Stimulated activated memory B cell treated with anti-CD40 and anti-IgM and Interleukin-4, amounts not matched to agents 10 μg/mL and 1 μg/mL and 100 μg/mL, for 72 hours (primary cell): ENCODE results near the gene TMPRSS9.

Experiments
- ATAC-seq: fragments of 150-1000 bp; cut with Tn5 transposase; 2 replicates; pipeline ENCODE4 v1.10.0; 2021
- H3K27ac Mint-ChIP-seq: one replicate; pipeline ENCODE4 v1.8.0; 2022; ENCODE audit warnings: mild to moderate bottlenecking, mixed read lengths
- H3K27me3 Mint-ChIP-seq: one replicate; pipeline ENCODE4 v1.8.0; 2022; ENCODE audit warnings: mixed read lengths
- H3K36me3 Mint-ChIP-seq: one replicate; pipeline ENCODE4 v1.8.0; 2022; ENCODE audit warnings: mixed read lengths
- H3K4me1 Mint-ChIP-seq: one replicate; pipeline ENCODE4 v1.8.0; 2022; ENCODE audit warnings: mixed read lengths
- H3K4me3 Mint-ChIP-seq: one replicate; pipeline ENCODE4 v1.8.0; 2022; ENCODE audit warnings: mild to moderate bottlenecking, moderate library complexity, mixed read lengths
- H3K9me3 Mint-ChIP-seq: one replicate; pipeline ENCODE4 v1.8.0; 2022; ENCODE audit warnings: mixed read lengths

Gene TMPRSS9

GRCh38 chr19:2432131-2432848 lies 72.2 kb downstream of the TMPRSS9 start:
- H3K27ac Mint-ChIP-seq: no peak overlapping the region
- no peaks in the 10 kb centered on the region for H3K4me1 Mint-ChIP-seq
- no peaks in the 10 kb centered on the region for H3K27me3 Mint-ChIP-seq
- ATAC-seq: no peak
- H3K36me3 Mint-ChIP-seq: peaks cover 33% of the 10 kb centered on the region
- H3K9me3 Mint-ChIP-seq: no peaks in the 10 kb centered on the region
- no peak overlapping the region for H3K4me3 Mint-ChIP-seq

- H3K36me3 Mint-ChIP-seq: peaks cover 44% of the 10 kb centered on the region
- no peak overlapping the region for H3K27ac Mint-ChIP-seq
- ATAC-seq: no peak
- H3K27me3 Mint-ChIP-seq: no peaks in the 10 kb centered on the region
- no peaks in the 10 kb centered on the region for H3K9me3 Mint-ChIP-seq
- no peaks in the 10 kb centered on the region for H3K4me1 Mint-ChIP-seq
- H3K4me3 Mint-ChIP-seq: no peak overlapping the region
Observed at GRCh38 chr19:2433854-2434253, 73.8 kb downstream of the TMPRSS9 start.

- H3K27me3 Mint-ChIP-seq: no peaks in the 10 kb centered on the region
- no peak overlapping the region for H3K4me3 Mint-ChIP-seq
- H3K9me3 Mint-ChIP-seq: no peaks in the 10 kb centered on the region
- H3K36me3 Mint-ChIP-seq: peaks cover 44% of the 10 kb centered on the region
- H3K4me1 Mint-ChIP-seq: no peaks in the 10 kb centered on the region
- no peak overlapping the region for H3K27ac Mint-ChIP-seq
- no peak for ATAC-seq
Observed at GRCh38 chr19:2434267-2434666, 74.2 kb downstream of the TMPRSS9 start.

- H3K4me1 Mint-ChIP-seq: no peaks in the 10 kb centered on the region
- no peak overlapping the region for H3K4me3 Mint-ChIP-seq
- ATAC-seq: no peak
- no peak overlapping the region for H3K27ac Mint-ChIP-seq
- peaks cover 44% of the 10 kb centered on the region for H3K36me3 Mint-ChIP-seq
- no peaks in the 10 kb centered on the region for H3K27me3 Mint-ChIP-seq
- no peaks in the 10 kb centered on the region for H3K9me3 Mint-ChIP-seq
Observed at GRCh38 chr19:2434721-2435265, 74.7 kb downstream of the TMPRSS9 start.

- no peak overlapping the region for H3K27ac Mint-ChIP-seq
- H3K4me3 Mint-ChIP-seq: no peak overlapping the region
- H3K27me3 Mint-ChIP-seq: no peaks in the 10 kb centered on the region
- no peaks in the 10 kb centered on the region for H3K4me1 Mint-ChIP-seq
- peaks cover 53% of the 10 kb centered on the region for H3K36me3 Mint-ChIP-seq
- no peak for ATAC-seq
- no peaks in the 10 kb centered on the region for H3K9me3 Mint-ChIP-seq
Observed at GRCh38 chr19:2436384-2436783, 76.3 kb downstream of the TMPRSS9 start.

- H3K4me3 Mint-ChIP-seq: no peak overlapping the region
Observed at GRCh38 chr19:2436926-2437325, 76.9 kb downstream of the TMPRSS9 start.

GRCh38 chr19:2438178-2438577 lies 78.1 kb downstream of the TMPRSS9 start:
- Mint-ChIP-seq H3K27me3 (no peaks in the 10 kb centered on the region), H3K9me3 (no peaks in the 10 kb centered on the region), H3K4me3 (no peak overlapping the region), H3K4me1 (no peaks in the 10 kb centered on the region), H3K27ac (no peak overlapping the region), H3K36me3 (peaks cover 48% of the 10 kb centered on the region)
- no peak for ATAC-seq

More at GRCh38 chr19:2436926-2437325, 76.9 kb downstream of the TMPRSS9 start:
- H3K4me1 Mint-ChIP-seq: no peaks in the 10 kb centered on the region
- H3K27me3 Mint-ChIP-seq: no peaks in the 10 kb centered on the region
- H3K9me3 Mint-ChIP-seq: no peaks in the 10 kb centered on the region
- no peak overlapping the region for H3K27ac Mint-ChIP-seq
- peaks cover 54% of the 10 kb centered on the region for H3K36me3 Mint-ChIP-seq
- no peak for ATAC-seq

GRCh38 chr19:2440515-2440914 lies 80.5 kb downstream of the TMPRSS9 start:
- H3K4me3 Mint-ChIP-seq: no peak overlapping the region
- no peaks in the 10 kb centered on the region for H3K27me3 Mint-ChIP-seq
- no peaks in the 10 kb centered on the region for H3K4me1 Mint-ChIP-seq
- H3K36me3 Mint-ChIP-seq: peaks cover 44% of the 10 kb centered on the region
- no peaks in the 10 kb centered on the region for H3K9me3 Mint-ChIP-seq
- no peak overlapping the region for H3K27ac Mint-ChIP-seq
- ATAC-seq: no peak

- Mint-ChIP-seq H3K36me3 (peaks cover 43% of the 10 kb centered on the region), H3K27ac (no peak overlapping the region), H3K4me1 (peaks cover 2% of the 10 kb centered on the region), H3K27me3 (no peaks in the 10 kb centered on the region), H3K9me3 (no peaks in the 10 kb centered on the region), H3K4me3 (no peak overlapping the region)
- no peak for ATAC-seq
Observed at GRCh38 chr19:2441096-2441752, 81.2 kb downstream of the TMPRSS9 start.

GRCh38 chr19:2443116-2443784 lies 83.2 kb downstream of the TMPRSS9 start:
- Mint-ChIP-seq H3K4me3 (no peak overlapping the region), H3K27ac (no peak overlapping the region), H3K9me3 (no peaks in the 10 kb centered on the region), H3K27me3 (no peaks in the 10 kb centered on the region), H3K4me1 (peaks cover 15% of the 10 kb centered on the region), H3K36me3 (peaks cover 35% of the 10 kb centered on the region)
- no peak for ATAC-seq

GRCh38 chr19:2443785-2444182 lies 83.7 kb downstream of the TMPRSS9 start:
- Mint-ChIP-seq H3K4me3 (no peak overlapping the region), H3K9me3 (no peaks in the 10 kb centered on the region), H3K27me3 (no peaks in the 10 kb centered on the region), H3K36me3 (peaks cover 38% of the 10 kb centered on the region), H3K27ac (no peak overlapping the region), H3K4me1 (peaks cover 15% of the 10 kb centered on the region)
- ATAC-seq: no peak

- H3K27me3 Mint-ChIP-seq: no peaks in the 10 kb centered on the region
- peaks cover 15% of the 10 kb centered on the region for H3K4me1 Mint-ChIP-seq
- H3K36me3 Mint-ChIP-seq: peaks cover 38% of the 10 kb centered on the region
- no peak overlapping the region for H3K27ac Mint-ChIP-seq
- no peak overlapping the region for H3K4me3 Mint-ChIP-seq
- no peaks in the 10 kb centered on the region for H3K9me3 Mint-ChIP-seq
- no peak for ATAC-seq
Observed at GRCh38 chr19:2444251-2445002, 84.4 kb downstream of the TMPRSS9 start.

- ATAC-seq: peak; percentile 79
- H3K4me1 Mint-ChIP-seq: peaks cover 15% of the 10 kb centered on the region
- H3K27ac Mint-ChIP-seq: peak overlapping the region; percentile 87
Observed at GRCh38 chr19:2446381-2446780, 86.3 kb downstream of the TMPRSS9 start.

GRCh38 chr19:2449019-2449418 lies 89.0 kb downstream of the TMPRSS9 start:
- peaks cover 14% of the 10 kb centered on the region for H3K36me3 Mint-ChIP-seq
- no peak overlapping the region for H3K27ac Mint-ChIP-seq
- no peaks in the 10 kb centered on the region for H3K27me3 Mint-ChIP-seq
- peaks cover 34% of the 10 kb centered on the region for H3K4me1 Mint-ChIP-seq
- no peaks in the 10 kb centered on the region for H3K9me3 Mint-ChIP-seq
- ATAC-seq: no peak
- H3K4me3 Mint-ChIP-seq: no peak overlapping the region

More at GRCh38 chr19:2446381-2446780, 86.3 kb downstream of the TMPRSS9 start:
- Mint-ChIP-seq H3K4me3 (peak overlapping the region; percentile 68), H3K36me3 (peaks cover 25% of the 10 kb centered on the region), H3K9me3 (no peaks in the 10 kb centered on the region), H3K27me3 (no peaks in the 10 kb centered on the region)

- Mint-ChIP-seq H3K4me1 (peaks cover 47% of the 10 kb centered on the region), H3K9me3 (no peaks in the 10 kb centered on the region), H3K4me3 (no peak overlapping the region), H3K27me3 (no peaks in the 10 kb centered on the region), H3K36me3 (peaks cover 7% of the 10 kb centered on the region), H3K27ac (no peak overlapping the region)
- ATAC-seq: no peak
Observed at GRCh38 chr19:2451138-2451537, 91.1 kb downstream of the TMPRSS9 start.
